ENCODE measurements around the gene DDX60.

- TF ChIP-seq CTCF (tag by site-specific recombination; IDR thresholded peaks at IDR 0.05) (no peak), ZNF362 (tag by site-specific recombination; IDR thresholded peaks at IDR 0.05) (no peak), ZBTB20 (tag by site-specific recombination; IDR thresholded peaks at IDR 0.05) (no peak), ZSCAN30 (tag by site-specific recombination; IDR thresholded peaks at IDR 0.05) (no peak), ZNF404 (tag by site-specific recombination; IDR thresholded peaks at IDR 0.05) (no peak), ZFP41 (tag by site-specific recombination; IDR thresholded peaks at IDR 0.05; ENCODE audit: borderline replicate concordance) (no peak), ZNF76 (tag by site-specific recombination; IDR thresholded peaks at IDR 0.05; ENCODE audit: borderline replicate concordance, low read depth) (no peak), ZBTB17 (tag by site-specific recombination; IDR thresholded peaks at IDR 0.05) (no peak), GLIS1 (tag by site-specific recombination; IDR thresholded peaks at IDR 0.05) (no peak), BCL11A (tag by site-specific recombination; IDR thresholded peaks at IDR 0.05; ENCODE audit: low read depth) (no peak)
Measured at GRCh38 chr4:168361365-168362024, 42.9 kb upstream of the DDX60 start.
